T-helper 2 cell treated with Interferon-gamma antibody and Interleukin-4, amounts not matched to agents 5 μg/mL and 100 μg/mL, for 36 hours (primary cell): ENCODE data around the gene MAGEA11.
"Not testable (repeated sequence)": the region's sequence is repeated elsewhere in the genome, so short reads cannot be mapped to it uniquely, and the experiment has no call there.

Experiments used
- DNase-seq: peaks from one replicate; pipeline ENCODE4 v3.0.0; 2021; ENCODE audit warnings: low spot score
- H3K27ac Mint-ChIP-seq: one replicate; pipeline ENCODE4 v1.8.0; 2021; ENCODE audit warnings: mild to moderate bottlenecking, mixed read lengths
- H3K27me3 Mint-ChIP-seq: one replicate; pipeline ENCODE4 v1.8.0; 2021; ENCODE audit warnings: low read depth, mixed read lengths
- H3K36me3 Mint-ChIP-seq: one replicate; pipeline ENCODE4 v1.8.0; 2021; ENCODE audit warnings: low read depth, mixed read lengths
- H3K4me1 Mint-ChIP-seq: one replicate; pipeline ENCODE4 v1.8.0; 2021; ENCODE audit warnings: low read depth, mixed read lengths
- H3K4me3 Mint-ChIP-seq: one replicate; pipeline ENCODE4 v1.8.0; 2022; ENCODE audit warnings: mild to moderate bottlenecking, moderate library complexity, mixed read lengths
- H3K9me3 Mint-ChIP-seq: one replicate; pipeline ENCODE4 v1.8.0; 2021; ENCODE audit warnings: mixed read lengths

The MAGEA11 gene

DNA sequence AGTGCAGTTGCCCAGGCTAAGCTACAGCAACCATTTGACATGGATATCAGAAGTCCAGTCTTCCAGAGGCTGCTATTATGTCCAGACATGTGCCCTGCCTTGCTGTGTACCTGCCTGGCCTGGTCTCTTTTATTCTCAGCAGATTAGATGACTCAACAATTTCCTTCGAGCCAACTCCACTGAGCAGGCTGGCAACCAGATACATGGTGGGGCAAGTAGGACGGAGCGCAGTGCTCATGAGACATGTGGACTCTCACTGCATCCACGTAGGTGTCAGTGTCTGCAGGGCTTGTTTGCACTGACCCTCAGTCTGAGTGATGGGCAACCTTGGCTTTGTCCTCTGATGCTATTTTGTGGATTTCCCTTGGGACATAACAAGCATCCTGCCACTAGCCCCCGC is 7.2 kb upstream of the MAGEA11 start:
- no peaks in the 10 kb centered on the region for H3K9me3 Mint-ChIP-seq
- H3K4me1 Mint-ChIP-seq, result no peaks in the 10 kb centered on the region

DNA sequence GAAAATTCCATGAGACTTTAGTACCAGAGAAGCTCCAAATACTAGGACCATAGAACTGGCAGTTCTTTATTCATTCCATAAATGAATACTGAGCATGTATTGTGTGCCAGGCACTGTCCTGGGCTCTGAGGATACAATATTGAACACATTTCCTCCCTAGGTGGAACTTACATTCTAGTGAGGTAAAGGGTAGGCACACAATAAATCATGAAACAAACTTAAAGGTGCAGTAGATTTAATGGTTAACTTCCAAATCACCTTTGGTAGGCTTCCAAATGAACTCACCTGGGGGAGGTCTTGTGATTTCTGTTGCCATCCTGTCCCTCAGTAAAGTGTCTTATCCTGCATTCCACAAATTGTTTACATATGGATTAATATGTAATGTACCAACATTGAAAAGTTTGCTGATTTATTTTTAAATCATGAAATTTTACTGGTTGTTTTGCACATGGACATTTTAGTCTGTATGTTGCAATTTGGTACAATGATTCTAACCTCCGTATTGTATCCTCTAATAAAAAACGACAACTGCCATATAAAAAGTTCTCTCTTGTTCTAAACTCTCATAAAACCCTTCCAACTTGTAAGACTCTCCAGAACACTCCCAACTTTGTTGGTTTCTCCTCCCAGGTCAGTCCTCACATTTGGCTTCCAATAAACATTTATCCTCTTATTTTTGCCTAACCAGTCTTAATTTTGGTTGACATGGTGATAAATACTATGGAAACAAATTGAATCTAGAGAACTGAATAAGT is 4.5 kb upstream of the MAGEA11 start:
- H3K27ac Mint-ChIP-seq, result no peak overlapping the region
- H3K4me3 Mint-ChIP-seq, result no peak overlapping the region
- H3K4me1 Mint-ChIP-seq, result no peaks in the 10 kb centered on the region
- H3K9me3 Mint-ChIP-seq, result no peaks in the 10 kb centered on the region
- DNase-seq, result no peak
- H3K36me3 Mint-ChIP-seq, result no peaks in the 10 kb centered on the region
- peaks cover 2% of the 10 kb centered on the region for H3K27me3 Mint-ChIP-seq

More for the DNA sequence above, 7.2 kb upstream of the MAGEA11 start:
- no peak overlapping the region for H3K27ac Mint-ChIP-seq
- H3K4me3 Mint-ChIP-seq, result no peak overlapping the region
- DNase-seq, result no peak
- H3K27me3 Mint-ChIP-seq, result peaks cover 2% of the 10 kb centered on the region
- no peaks in the 10 kb centered on the region for H3K36me3 Mint-ChIP-seq

DNA sequence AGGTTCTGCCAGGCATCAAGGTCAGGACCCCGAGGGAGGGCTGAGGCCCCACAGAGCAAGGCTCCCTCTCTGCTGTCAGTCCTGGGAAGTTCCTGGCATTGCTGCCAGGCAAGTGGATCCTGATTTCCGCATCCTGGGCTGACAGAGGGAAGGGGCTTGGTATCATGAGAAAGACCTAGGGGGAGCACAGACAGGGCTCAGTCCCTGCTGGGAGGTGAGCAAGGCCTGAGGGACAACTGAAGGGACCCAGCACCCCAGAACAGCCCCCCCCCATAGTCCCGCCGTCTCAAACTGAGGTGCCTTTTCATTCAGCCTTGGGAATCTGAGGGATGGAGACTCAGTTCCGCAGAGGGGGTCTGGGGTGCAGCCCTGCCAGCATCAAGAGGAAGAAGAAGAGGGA is 971 bp downstream of the MAGEA11 start:
- Mint-ChIP-seq H3K4me3 (no peak overlapping the region), H3K9me3 (no peaks in the 10 kb centered on the region), H3K27me3 (no peaks in the 10 kb centered on the region), H3K36me3 (no peaks in the 10 kb centered on the region), H3K4me1 (no peaks in the 10 kb centered on the region), H3K27ac (no peak overlapping the region)
- no peak for DNase-seq

DNA sequence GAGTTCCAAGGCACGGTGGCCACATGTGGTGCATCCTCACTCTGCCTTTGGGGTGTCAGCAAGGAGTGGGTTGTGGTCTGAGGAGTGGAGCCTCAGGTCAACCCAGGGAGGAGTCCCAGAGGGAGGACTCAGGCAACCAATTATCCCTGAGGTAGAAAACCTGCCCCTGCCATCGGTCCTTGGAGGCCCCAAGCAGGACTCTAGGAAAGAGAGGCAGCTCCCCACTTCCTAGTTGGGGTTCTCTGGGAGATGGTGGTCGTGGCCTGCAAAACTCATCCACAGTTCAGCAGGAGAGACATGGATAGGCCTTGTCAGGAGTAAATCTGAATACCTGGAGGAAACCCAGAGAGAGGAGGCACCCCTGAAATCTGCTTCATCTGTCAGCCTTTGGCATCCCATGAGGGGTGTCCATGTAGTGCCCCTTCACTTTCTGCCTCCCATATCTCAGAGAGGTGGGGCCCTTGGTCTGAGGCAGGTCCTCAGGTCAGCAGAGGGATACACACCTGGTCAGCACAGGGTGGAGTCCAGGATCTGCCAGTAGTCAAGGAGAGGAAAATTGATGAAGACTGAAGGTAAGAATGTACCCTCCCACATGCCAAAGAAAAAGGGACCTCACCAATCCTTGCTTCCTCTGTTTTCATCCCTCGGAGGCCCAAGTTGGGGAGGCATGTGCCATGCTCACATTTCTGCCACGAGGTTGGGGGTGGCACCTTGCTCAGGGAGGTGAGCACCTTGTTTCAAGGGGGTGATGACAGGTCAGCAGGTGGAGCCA is 1.6 kb downstream of the MAGEA11 start:
- Mint-ChIP-seq H3K9me3 (no peaks in the 10 kb centered on the region), H3K4me1 (no peaks in the 10 kb centered on the region), H3K27me3 (no peaks in the 10 kb centered on the region), H3K27ac (no peak overlapping the region), H3K4me3 (no peak overlapping the region), H3K36me3 (no peaks in the 10 kb centered on the region)
- DNase-seq, result no peak

DNA sequence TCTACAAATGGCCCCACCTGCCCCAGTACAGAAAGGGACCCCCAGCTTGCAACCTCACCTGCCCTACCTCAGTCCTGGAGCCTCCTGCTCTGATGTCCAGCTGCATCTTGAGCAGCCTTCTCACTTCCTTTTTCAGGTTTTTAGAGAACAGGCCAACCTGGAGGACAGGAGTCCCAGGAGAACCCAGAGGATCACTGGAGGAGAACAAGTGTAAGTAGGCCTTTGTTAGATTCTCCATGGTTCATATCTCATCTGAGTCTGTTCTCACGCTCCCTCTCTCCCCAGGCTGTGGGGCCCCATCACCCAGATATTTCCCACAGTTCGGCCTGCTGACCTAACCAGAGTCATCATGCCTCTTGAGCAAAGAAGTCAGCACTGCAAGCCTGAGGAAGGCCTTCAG is 3.6 kb downstream of the MAGEA11 start:
- no peak overlapping the region for H3K27ac Mint-ChIP-seq
- H3K27me3 Mint-ChIP-seq, result no peaks in the 10 kb centered on the region
- DNase-seq, result no peak
- H3K4me1 Mint-ChIP-seq, result no peaks in the 10 kb centered on the region
- H3K36me3 Mint-ChIP-seq, result no peaks in the 10 kb centered on the region
- no peak overlapping the region for H3K4me3 Mint-ChIP-seq
- H3K9me3 Mint-ChIP-seq, result no peaks in the 10 kb centered on the region

DNA sequence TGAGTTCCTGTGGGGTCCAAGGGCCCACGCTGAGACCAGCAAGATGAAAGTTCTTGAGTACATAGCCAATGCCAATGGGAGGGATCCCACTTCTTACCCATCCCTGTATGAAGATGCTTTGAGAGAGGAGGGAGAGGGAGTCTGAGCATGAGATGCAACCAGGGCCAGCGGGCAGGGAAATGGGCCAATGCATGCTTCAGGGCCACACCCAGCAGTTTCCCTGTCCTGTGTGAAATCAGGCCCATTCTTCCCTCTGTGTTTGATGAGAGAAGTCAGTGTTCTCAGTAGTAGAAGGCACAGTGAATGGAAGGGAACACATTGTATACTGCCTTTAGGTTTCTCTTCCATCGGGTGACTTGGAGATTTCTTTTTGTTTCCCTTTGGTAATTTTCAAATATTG is 4.8 kb downstream of the MAGEA11 start:
- Mint-ChIP-seq H3K4me3 (no peak overlapping the region), H3K27me3 (no peaks in the 10 kb centered on the region), H3K9me3 (no peaks in the 10 kb centered on the region), H3K4me1 (no peaks in the 10 kb centered on the region), H3K36me3 (no peaks in the 10 kb centered on the region), H3K27ac (no peak overlapping the region)
- DNase-seq, result no peak

DNA sequence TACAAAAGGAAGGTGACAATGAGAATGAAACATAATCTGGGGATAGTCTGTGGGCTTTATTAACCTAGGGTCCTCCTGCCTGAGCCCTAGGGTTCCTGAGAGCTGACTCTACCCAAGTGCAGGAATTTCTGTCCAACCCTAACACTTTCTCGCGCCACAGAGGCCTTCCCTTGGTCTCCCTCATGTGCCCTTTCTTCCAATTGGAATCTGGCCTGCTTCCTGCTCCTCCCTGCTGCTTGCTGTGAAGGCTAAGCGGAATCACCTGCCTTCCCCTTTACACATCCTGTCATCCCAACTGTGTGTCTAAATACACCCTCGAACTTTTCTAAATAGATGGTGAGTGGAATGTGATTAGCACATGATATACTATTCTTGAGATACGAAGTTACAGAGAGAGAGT is 5.9 kb downstream of the MAGEA11 start:
- Mint-ChIP-seq H3K27ac (no peak overlapping the region), H3K36me3 (no peaks in the 10 kb centered on the region), H3K27me3 (no peaks in the 10 kb centered on the region), H3K4me3 (no peak overlapping the region), H3K4me1 (no peaks in the 10 kb centered on the region), H3K9me3 (no peaks in the 10 kb centered on the region)
- DNase-seq, result no peak

DNA sequence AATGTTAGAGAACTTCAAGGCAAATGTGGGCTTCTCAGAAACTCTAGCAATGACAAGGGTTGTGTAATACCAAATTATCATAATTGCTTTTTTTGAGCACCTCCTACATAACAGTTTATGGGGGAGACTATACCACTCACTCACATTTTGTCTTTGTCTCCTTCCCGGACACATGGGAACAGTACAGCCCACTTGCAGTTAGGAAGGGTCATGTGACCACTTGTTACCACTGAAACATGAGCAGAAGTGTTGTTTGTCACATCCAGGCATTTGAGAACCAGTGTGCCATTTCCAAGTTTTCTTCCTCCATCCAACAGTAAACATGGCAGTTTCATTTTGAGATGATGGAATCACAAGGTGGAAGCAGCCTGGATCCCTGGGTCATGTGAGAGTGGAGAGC is 6.9 kb downstream of the MAGEA11 start:
- no peaks in the 10 kb centered on the region for H3K4me1 Mint-ChIP-seq
- no peaks in the 10 kb centered on the region for H3K36me3 Mint-ChIP-seq
- H3K27me3 Mint-ChIP-seq, result no peaks in the 10 kb centered on the region
- no peak for DNase-seq
- no peaks in the 10 kb centered on the region for H3K9me3 Mint-ChIP-seq
- H3K4me3 Mint-ChIP-seq, result no peak overlapping the region
- H3K27ac Mint-ChIP-seq, result no peak overlapping the region

DNA sequence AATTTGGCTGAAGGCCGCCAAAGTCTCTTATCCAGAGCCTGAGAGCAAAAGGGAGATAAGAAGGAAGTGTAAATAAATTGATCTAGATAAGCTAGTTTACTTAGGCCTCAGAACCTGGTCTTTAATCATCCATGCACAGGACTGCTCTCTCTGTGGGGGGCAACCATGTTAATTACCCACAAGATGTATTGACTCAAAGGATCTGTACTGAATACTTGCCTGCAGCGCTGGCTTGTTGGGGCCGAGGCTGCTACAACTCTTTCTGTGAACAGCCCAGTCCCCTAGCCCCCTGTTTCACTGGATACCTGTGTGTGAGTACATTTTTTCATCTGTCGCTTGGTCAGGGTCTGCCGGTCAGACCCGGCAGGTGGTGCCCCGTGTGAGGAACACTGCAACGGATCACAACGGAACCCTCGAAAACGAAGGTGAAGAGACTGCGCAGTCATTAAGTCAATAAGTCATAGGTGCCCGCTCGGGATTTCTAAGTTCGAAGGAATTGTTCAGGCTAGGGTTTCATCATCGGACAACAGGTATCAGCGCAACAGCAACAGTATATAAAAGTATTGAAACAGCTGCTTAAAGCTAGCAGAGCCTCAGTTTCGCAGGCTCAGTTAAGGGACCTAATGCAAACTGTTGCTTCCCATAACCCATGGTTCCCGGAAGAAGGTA is 8.3 kb downstream of the MAGEA11 start:
- Mint-ChIP-seq H3K27me3 (no peaks in the 10 kb centered on the region), H3K27ac (no peak overlapping the region)
- no peak for DNase-seq

DNA sequence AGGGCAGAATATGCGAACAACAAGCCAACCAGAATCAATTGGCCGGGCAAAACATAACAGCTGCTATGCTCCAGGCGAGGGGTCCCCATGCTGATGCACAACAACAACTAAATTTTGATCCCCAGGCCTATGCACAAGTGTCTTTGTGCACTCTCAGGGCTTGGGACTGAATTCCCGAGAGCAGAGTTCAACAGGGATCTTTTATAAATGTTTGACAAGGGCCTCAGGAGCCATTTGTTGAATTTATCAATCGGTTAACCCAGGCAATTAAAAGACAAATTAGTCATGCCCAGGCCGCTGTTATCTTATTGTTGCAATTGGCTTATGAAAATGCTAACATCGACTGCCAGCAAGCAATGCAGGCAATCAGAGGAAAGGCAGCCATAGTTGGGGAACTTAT is 9.4 kb downstream of the MAGEA11 start:
- not testable (repeated sequence) for H3K9me3 Mint-ChIP-seq

More for the DNA sequence above, 8.3 kb downstream of the MAGEA11 start:
- Mint-ChIP-seq H3K4me1 (no peaks in the 10 kb centered on the region), H3K4me3 (no peak overlapping the region), H3K36me3 (no peaks in the 10 kb centered on the region), H3K9me3 (no peaks in the 10 kb centered on the region)

DNA sequence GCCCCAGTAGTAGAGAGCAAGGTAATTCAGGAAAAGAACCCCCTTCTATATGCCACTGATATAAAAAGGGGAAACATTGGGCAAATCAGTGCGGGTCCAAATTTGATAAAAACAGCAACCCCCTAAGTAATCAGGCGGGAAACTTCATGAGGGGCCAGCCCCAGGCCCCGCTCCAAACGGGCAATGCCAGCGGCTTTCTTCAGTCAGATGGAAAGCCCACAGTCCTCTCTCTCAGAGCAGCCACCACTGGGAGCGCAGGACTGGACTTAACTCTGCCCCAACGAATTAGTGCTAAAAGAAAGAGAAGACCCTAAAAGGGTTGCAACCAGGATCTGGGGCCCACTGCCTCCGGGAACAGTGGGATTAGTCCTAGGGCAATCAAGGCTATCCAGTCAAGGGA is 9.9 kb downstream of the MAGEA11 start:
- Mint-ChIP-seq H3K27ac (no peak overlapping the region), H3K4me1 (no peaks in the 10 kb centered on the region), H3K27me3 (no peaks in the 10 kb centered on the region), H3K36me3 (no peaks in the 10 kb centered on the region), H3K4me3 (no peak overlapping the region), H3K9me3 (no peaks in the 10 kb centered on the region)
- no peak for DNase-seq

More for the DNA sequence above, 9.4 kb downstream of the MAGEA11 start:
- not testable (repeated sequence) for H3K36me3 Mint-ChIP-seq, H3K27ac Mint-ChIP-seq, H3K27me3 Mint-ChIP-seq, H3K4me3 Mint-ChIP-seq, DNase-seq, H3K4me1 Mint-ChIP-seq

DNA sequence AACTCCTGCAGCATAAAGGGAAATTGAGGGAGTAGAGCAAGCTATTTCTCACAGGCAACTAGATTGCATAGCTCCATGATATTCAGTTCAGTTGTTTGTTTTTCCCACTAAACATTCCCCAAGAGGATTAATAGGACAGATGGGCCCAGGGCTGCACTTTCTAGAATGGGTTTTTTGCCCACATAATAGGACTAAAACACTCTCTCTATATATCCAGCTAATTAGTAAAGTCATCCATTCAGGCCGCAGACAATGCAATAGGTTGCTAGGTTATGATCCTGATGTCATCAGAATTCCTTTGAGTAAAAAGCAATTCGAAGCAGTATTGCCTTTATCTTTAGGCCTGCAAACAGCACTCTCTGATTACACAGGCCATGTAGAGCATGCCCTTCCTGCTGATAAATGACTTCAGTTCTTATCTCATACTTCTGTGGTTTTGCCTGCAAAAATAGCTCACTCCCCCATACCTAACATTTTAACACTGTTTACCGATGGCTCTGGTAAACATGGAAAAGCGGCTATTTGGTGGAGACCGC is 11.8 kb downstream of the MAGEA11 start:
- not testable (repeated sequence) for H3K36me3 Mint-ChIP-seq, H3K4me3 Mint-ChIP-seq, DNase-seq, H3K9me3 Mint-ChIP-seq, H3K4me1 Mint-ChIP-seq, H3K27ac Mint-ChIP-seq, H3K27me3 Mint-ChIP-seq

DNA sequence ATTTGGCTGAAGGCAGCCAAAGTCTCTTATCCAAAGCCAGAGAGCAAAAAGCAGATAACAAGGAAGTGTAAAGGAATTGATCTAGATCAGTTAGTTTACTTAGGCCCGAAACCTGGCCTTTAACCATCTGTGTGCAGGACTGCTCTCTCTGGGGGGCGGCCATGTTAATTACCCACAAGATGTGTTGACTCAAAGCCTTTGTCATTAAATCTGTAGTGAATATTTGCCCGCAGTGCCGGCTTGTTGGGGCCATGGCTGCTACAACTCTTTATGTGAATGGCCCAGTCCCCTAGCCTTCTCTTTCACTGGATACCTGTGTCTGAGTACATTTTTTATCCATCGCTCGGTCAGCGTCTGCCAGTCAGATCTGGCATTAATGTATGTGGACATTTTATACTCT is 15.4 kb downstream of the MAGEA11 start:
- not testable (repeated sequence) for DNase-seq, H3K4me1 Mint-ChIP-seq, H3K27ac Mint-ChIP-seq, H3K4me3 Mint-ChIP-seq, H3K36me3 Mint-ChIP-seq, H3K27me3 Mint-ChIP-seq, H3K9me3 Mint-ChIP-seq

DNA sequence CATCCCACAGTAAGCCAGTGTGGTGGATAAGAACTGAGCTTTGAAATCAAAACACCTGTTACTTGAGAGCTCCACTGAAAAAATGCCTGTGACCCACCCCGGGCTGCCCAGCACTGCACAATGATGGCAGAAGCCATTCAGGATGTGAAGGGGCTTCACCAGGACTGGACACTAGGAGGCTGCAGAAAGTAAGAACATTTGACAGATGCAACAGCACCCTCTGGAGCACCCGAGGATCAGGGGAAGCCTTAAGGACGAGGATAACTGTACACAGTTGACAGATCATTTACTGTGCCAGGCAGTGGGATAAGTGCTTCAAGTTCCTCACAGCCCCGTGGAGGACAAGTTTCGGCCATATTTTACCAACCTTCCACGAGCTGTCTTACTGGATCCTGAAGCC is 30.4 kb downstream of the MAGEA11 start:
- not testable (repeated sequence) for H3K4me3 Mint-ChIP-seq, DNase-seq, H3K36me3 Mint-ChIP-seq, H3K9me3 Mint-ChIP-seq, H3K27ac Mint-ChIP-seq, H3K4me1 Mint-ChIP-seq, H3K27me3 Mint-ChIP-seq
